H1 (cell line): ENCODE results near the gene MYO7B.

ENCODE experiments used
- CTCF ChIP-seq, 3 experiments: IDR thresholded peaks; 1 replicate in 2 of 3; 2 replicates in 1 of 3; pipeline versions ENCODE4 v1.5.1 to v1.6.1; 2011; ENCODE audit warnings: low read length in 3 of 3, mild to moderate bottlenecking in 3 of 3, inconsistent platforms in 2 of 3, low read depth in 1 of 3, moderate library complexity in 1 of 3; ENCODE audit not compliant: insufficient read depth in 1 of 3; ENCODE audit errors: control extremely low read depth in 1 of 3
- JUN ChIP-seq: IDR thresholded peaks from 2 replicates; pipeline ENCODE4 v1.6.1; 2011; ENCODE audit warnings: low read depth, mild to moderate bottlenecking, improper control_type of control experiment, low read length
- SP4 ChIP-seq: IDR thresholded peaks from 2 replicates; pipeline ENCODE4 v1.6.1; 2012; ENCODE audit warnings: low read length, inconsistent platforms
- TAF1 ChIP-seq: IDR thresholded peaks from 2 replicates; pipeline ENCODE4 v1.6.1; 2011; ENCODE audit warnings: mild to moderate bottlenecking, low read depth, low read length

- TF ChIP-seq CTCF (IDR thresholded peaks at IDR 0.05; ENCODE audit: control extremely low read depth in 1 of 3, insufficient read depth in 1 of 3, low read depth in 1 of 3, low read length in 3 of 3) (no peak), TAF1 (no peak), JUN (no peak), SP4 (no peak)
Observed at GRCh38 chr2:127633556-127634065, 98.1 kb downstream of the MYO7B start.
